SW480 (cell line): ENCODE results near the gene MRPS10.
A peak's percentile ranks its signal among the peaks of the same experiment; 100 is the strongest.

ENCODE experiments used
- DNase-seq: peaks from one replicate; pipeline ENCODE4 v3.0.0-alpha.2; 2016; ENCODE audit warnings: low spot score

The MRPS10 gene

GRCh38 chr6:42217519-42218367 is at the start of gene MRPS10:
TSS of gene MRPS10 (minus strand) at chr6:42217861. CDS start at chr6:42217849, 12 bp downstream.
- DNase-seq: peak; percentile 93

- no peak for DNase-seq
Observed at GRCh38 chr6:42266538-42266937, 48.9 kb upstream of the MRPS10 start.

- no peak for DNase-seq
Observed at GRCh38 chr6:42264852-42265390, 47.3 kb upstream of the MRPS10 start.

- no peak for DNase-seq
Observed at GRCh38 chr6:42264162-42264851, 46.6 kb upstream of the MRPS10 start.

- DNase-seq: peak; percentile 46
Observed at GRCh38 chr6:42263165-42263728, 45.6 kb upstream of the MRPS10 start.

- no peak for DNase-seq
Observed at GRCh38 chr6:42260972-42261371, 43.3 kb upstream of the MRPS10 start.

- DNase-seq: peak; percentile 16
Observed at GRCh38 chr6:42260396-42260888, 42.8 kb upstream of the MRPS10 start.

- no peak for DNase-seq
Observed at GRCh38 chr6:42259841-42260395, 42.3 kb upstream of the MRPS10 start.

GRCh38 chr6:42259286-42259685 is 41.6 kb upstream of the MRPS10 start:
- DNase-seq: no peak

GRCh38 chr6:42257614-42258013 is 40.0 kb upstream of the MRPS10 start:
- DNase-seq: no peak

GRCh38 chr6:42257063-42257462 is 39.4 kb upstream of the MRPS10 start:
- DNase-seq: no peak

GRCh38 chr6:42255050-42255449 is 37.4 kb upstream of the MRPS10 start:
- no peak for DNase-seq

- no peak for DNase-seq
Observed at GRCh38 chr6:42254505-42254904, 36.8 kb upstream of the MRPS10 start.

GRCh38 chr6:42251911-42252637 is 34.4 kb upstream of the MRPS10 start:
- no peak for DNase-seq

GRCh38 chr6:42251500-42251899 is 33.8 kb upstream of the MRPS10 start:
- DNase-seq: no peak

- no peak for DNase-seq
Observed at GRCh38 chr6:42250274-42250931, 32.7 kb upstream of the MRPS10 start.

GRCh38 chr6:42249279-42249678 is 31.6 kb upstream of the MRPS10 start:
- no peak for DNase-seq

GRCh38 chr6:42243046-42243445 is 25.4 kb upstream of the MRPS10 start:
- DNase-seq: no peak

GRCh38 chr6:42241915-42242314 is 24.3 kb upstream of the MRPS10 start:
- DNase-seq: no peak

- DNase-seq: no peak
Observed at GRCh38 chr6:42239736-42240375, 22.2 kb upstream of the MRPS10 start.

GRCh38 chr6:42239333-42239732 is 21.7 kb upstream of the MRPS10 start:
- DNase-seq: no peak
